Subcutaneous adipose tissue (tissue), 4 donors: Measurements from ENCODE around the gene SEC14L1. TPM values are rescaled to one million over a fixed set of nuclear protein-coding genes. Genes with fewer than 3 reads are reported as not detected.

Source experiments
- CTCF ChIP-seq: fragments of 450-650 bp; IDR thresholded peaks from one replicate; pipeline ENCODE4 v1.5.1; 2016; ENCODE audit warnings: low read depth, mild to moderate bottlenecking, control low read depth, antibody characterized with exemption, moderate library complexity
- total RNA-seq, 4 donors: library from RNA; depleted of rRNA; stranded (reverse); fragments of >200 nt; gene quantifications; one replicate each; pipeline ENCODE4 v1.1.0, GENCODE V29; 2016

SEC14L1 gene
- total RNA-seq, 4 donors from 2014 or later, result 61.9 to 309 (median 119) TPM

- no peak for TF ChIP-seq CTCF
Measured at GRCh38 chr17:77233127-77233526, 92.4 kb downstream of the SEC14L1 start.

DNA sequence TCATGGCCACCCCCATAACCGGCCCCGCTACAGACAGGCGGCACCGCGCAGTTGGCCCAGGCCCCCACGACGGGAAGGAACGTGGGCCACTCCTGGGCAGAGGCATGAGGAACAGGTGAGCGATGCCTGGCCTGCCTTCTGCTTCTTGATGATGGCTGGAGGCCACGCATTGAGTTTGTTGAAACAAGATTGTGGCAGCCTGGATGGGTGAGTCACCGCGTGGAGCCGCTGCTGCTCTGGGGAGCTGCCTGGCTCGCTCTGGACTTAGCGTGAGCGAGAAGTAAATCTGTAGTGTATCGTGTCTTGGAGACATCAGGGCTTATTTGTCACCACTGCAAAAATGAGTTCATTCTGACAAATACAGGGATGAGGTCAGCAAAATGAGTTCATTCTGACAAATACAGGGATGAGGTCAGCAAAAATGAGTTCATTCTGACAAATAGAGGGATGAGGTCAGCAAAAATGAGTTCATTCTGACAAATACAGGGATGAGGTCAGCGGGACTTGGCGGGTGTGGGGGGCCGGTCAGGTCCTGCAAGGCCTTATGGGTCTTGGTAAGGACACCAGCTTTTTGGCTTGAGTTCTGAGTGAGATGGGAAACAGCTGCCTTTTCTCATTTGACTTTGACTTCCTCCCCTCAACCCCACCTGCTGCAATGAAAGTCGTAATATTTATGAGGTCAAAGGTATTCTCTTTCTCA lies 93.0 kb downstream of the SEC14L1 start:
- no peak for TF ChIP-seq CTCF

DNA sequence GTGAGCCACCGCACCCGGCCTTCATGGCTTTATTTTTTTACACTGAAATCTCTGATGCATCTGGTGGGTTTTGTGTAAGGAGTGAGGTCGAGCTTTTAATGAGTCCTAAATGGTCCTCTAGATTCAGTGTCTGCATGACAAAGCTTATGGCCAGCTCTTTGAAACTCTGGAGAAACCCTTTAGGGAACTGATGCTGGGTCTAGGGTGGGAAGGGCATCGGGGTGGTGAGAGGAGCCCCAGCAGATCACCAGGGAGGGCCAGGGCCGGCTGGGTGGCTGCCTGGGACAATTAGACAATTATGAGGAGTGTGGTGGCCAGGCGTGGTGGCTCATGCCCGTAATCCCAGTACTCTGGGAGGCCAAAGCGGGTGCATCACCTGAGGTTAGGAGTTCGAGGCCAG lies 93.9 kb downstream of the SEC14L1 start:
- TF ChIP-seq CTCF, result no peak

DNA sequence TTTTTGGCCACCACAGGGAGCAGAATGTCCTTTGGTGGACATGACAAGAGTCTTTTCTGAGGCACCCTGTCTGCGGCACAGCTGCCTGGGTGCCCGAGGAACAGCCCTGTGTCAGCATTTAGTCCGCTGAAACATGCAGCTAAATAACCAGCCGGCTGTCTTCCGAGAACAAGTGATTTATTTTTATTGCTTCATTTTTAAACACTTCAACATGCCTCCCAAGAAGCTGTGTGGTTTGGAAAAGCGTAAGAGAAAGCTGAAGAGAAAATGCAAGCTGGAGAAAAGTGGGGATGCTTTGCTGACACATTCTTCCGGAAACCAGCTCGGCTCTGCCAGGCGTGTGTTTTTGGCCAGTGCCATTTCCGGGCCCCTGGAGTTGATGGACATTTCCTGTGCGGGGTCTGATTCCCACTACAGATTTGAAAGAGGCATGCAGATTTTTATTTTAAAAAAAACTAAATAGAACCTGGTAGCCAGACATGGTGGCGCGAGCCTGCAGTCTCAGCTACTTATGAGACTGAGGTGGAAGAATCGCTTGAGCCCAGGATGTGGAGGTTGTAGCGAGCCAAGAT lies 94.7 kb downstream of the SEC14L1 start:
- no peak for TF ChIP-seq CTCF

GRCh38 chr17:77237232-77238008 lies 96.7 kb downstream of the SEC14L1 start:
- no peak for TF ChIP-seq CTCF

GRCh38 chr17:77240976-77241375 lies 100.2 kb downstream of the SEC14L1 start:
- TF ChIP-seq CTCF, result no peak
